Stomach (tissue), 9 donors: ENCODE results near the gene DZIP1L. TPM values are rescaled to one million over a fixed set of nuclear protein-coding genes. Genes with fewer than 3 reads are reported as not detected.
A peak's percentile ranks its signal among the peaks of the same experiment; 100 is the strongest.

Experiments
- DNase-seq, 2 donors: peaks; one replicate each; pipeline versions ENCODE4 v3.0.0 to v3.0.0-alpha.2; 2013 to 2019
- H3K27ac ChIP-seq, 5 donors: fragments of 200-600 bp in 4 of 5; sonication (generic) in 4 of 5; one replicate each; pipeline ENCODE4 v1.5.1; 2013 to 2019; ENCODE audit warnings: mild to moderate bottlenecking in 1 of 5, moderate library complexity in 1 of 5
- H3K27me3 ChIP-seq, 3 donors: fragments of 200-600 bp; sonication (generic); one replicate each; pipeline ENCODE4 v1.5.1; 2017 to 2019; ENCODE audit warnings: mixed run types in 1 of 3
- H3K36me3 ChIP-seq, 4 donors: fragments of 200-600 bp; sonication (generic); 1 replicate in 3 of 4; 2 replicates in 1 of 4; pipeline ENCODE4 v1.5.1; 2016 to 2019
- H3K4me1 ChIP-seq, 4 donors: fragments of 200-600 bp; sonication (generic); one replicate each; pipeline ENCODE4 v1.5.1; 2016 to 2019
- H3K4me3 ChIP-seq, 4 donors: fragments of 200-600 bp; sonication (generic) in 3 of 4; one replicate each; pipeline ENCODE4 v1.5.1; 2016 to 2019; ENCODE audit warnings: mild to moderate bottlenecking in 1 of 4
- H3K9me3 ChIP-seq, 4 donors: fragments of 200-600 bp; sonication (generic); one replicate each; pipeline ENCODE4 v1.5.1; 2016 to 2019
- CTCF ChIP-seq, 7 experiments: fragments of 450-650 bp in 4 of 7; fragments of 200-600 bp in 3 of 7; sonication (generic) in 3 of 7; IDR thresholded peaks; one replicate each; pipeline ENCODE4 v1.5.1; 2016 to 2019; ENCODE audit warnings: antibody characterized with exemption in 7 of 7, control low read depth in 2 of 7, mild to moderate bottlenecking in 1 of 7
- EP300 ChIP-seq: sonication (generic); formaldehyde crosslinking; IDR thresholded peaks from one replicate; pipeline ENCODE4 v1.6.1; 2017; ENCODE audit warnings: antibody characterized with exemption
- POLR2A ChIP-seq, 4 donors: fragments of 450-650 bp; IDR thresholded peaks; one replicate each; pipeline ENCODE4 v1.6.1; 2016; ENCODE audit warnings: antibody characterized with exemption in 4 of 4, control low read depth in 2 of 4, mild to moderate bottlenecking in 1 of 4, moderate library complexity in 1 of 4
- POLR2AphosphoS5 ChIP-seq, 3 donors: sonication (generic); formaldehyde crosslinking; IDR thresholded peaks; one replicate each; pipeline ENCODE4 v1.6.1; 2016; ENCODE audit warnings: antibody characterized with exemption in 3 of 3
- WGBS, 5 donors: extraction: QIAGEN DNeasy Blood & Tissue Kit in 3 of 5; methylation state at CpG; one replicate each; pipeline versions ENCODE4 v1.1.5 to v1.1.7; 2013 to 2018; 5-methylcytosine and 5-hydroxymethylcytosine counted together
- intact Hi-C: fragments of 100-400 bp; cut with DNase I; formaldehyde crosslinking; loops from one replicate; pipeline ENCODE4 v1.15.1; 2023; ENCODE audit warnings: low total_unique reads
- polyA plus RNA-seq, 3 donors: library from polyadenylated mRNA; stranded (reverse); fragments of 200-250 nt; gene quantifications; one replicate each; pipeline ENCODE4 v1.2.3, GENCODE V29; 2013
- total RNA-seq, 5 donors: library from RNA; depleted of rRNA; stranded (reverse); fragments of >200 nt; gene quantifications; one replicate each; pipeline versions ENCODE4 v1.1.0 to v1.2.3, GENCODE V29; 2014 to 2016
- donor health status: healthy with polysubstance abuse.
- donor health status: Bipolar disorder and iron deficiency.
- donor health status: healthy.

Gene DZIP1L
- total and polyA plus RNA-seq, 8 donors = 0.29 to 41.9 (median 5.9) TPM

GRCh38 chr3:138082992-138083386 lies 32.4 kb downstream of the DZIP1L start:
- H3K4me3 ChIP-seq = no peak overlapping the region
- intact Hi-C loops = no loop called here
- no peak for TF ChIP-seq POLR2A (IDR thresholded peaks at IDR 0.05)
- TF ChIP-seq POLR2AphosphoS5 (IDR thresholded peaks at IDR 0.05) = no peak
- TF ChIP-seq CTCF (IDR thresholded peaks at IDR 0.05) = no peak
- TF ChIP-seq EP300 = no peak
- no peak for DNase-seq
- H3K9me3 ChIP-seq = no peaks in the 10 kb centered on the region
- peaks cover 0 to 29% (median 16%) of the 10 kb centered on the region in 4 donors for H3K4me1 ChIP-seq
- H3K27me3 ChIP-seq = no peaks in the 10 kb centered on the region
- peak overlapping the region in 3 of 5 donors; percentile 24 to 68 (median 57) for H3K27ac ChIP-seq
- peaks cover 0 to 83% (median 66%) of the 10 kb centered on the region in 4 donors for H3K36me3 ChIP-seq

- WGBS, 5 donors = 14 to 39% (median 23%) methylated on average over 8 of the region's 8 CpGs
- Histone ChIP-seq H3K36me3 (peaks cover 0 to 83% (median 66%) of the 10 kb centered on the region in 4 donors), H3K9me3 (no peaks in the 10 kb centered on the region), H3K4me3 (peak overlapping the region in 1 of 4 donors; percentile 24), H3K27ac (peak overlapping the region in 3 of 5 donors; percentile 24 to 68 (median 57)), H3K4me1 (peaks cover 0 to 29% (median 16%) of the 10 kb centered on the region in 4 donors), H3K27me3 (no peaks in the 10 kb centered on the region)
- DNase-seq = peak; percentile 26 to 47
- intact Hi-C loops = no loop called here
- TF ChIP-seq EP300 = no peak
- TF ChIP-seq POLR2AphosphoS5 (IDR thresholded peaks at IDR 0.05) = peak in 1 of 3 donors; percentile 5
These were observed 33.1 kb downstream of the DZIP1L start for GRCh38 chr3:138082085-138082991.

- H3K9me3 ChIP-seq = no peaks in the 10 kb centered on the region
- 65 to 76% (median 67%) methylated on average over 5 of the region's 5 CpGs for WGBS, 5 donors
- DNase-seq = no peak
- intact Hi-C loops = no loop called here
- H3K4me1 ChIP-seq = peaks cover 0 to 29% (median 16%) of the 10 kb centered on the region in 4 donors
- peak overlapping the region in 1 of 4 donors; percentile 24 for H3K4me3 ChIP-seq
- H3K36me3 ChIP-seq = peaks cover 0 to 83% (median 65%) of the 10 kb centered on the region in 4 donors
- H3K27ac ChIP-seq = peak overlapping the region in 3 of 5 donors; percentile 10 to 68 (median 24)
- H3K27me3 ChIP-seq = no peaks in the 10 kb centered on the region
- TF ChIP-seq EP300 (no peak), POLR2AphosphoS5 (IDR thresholded peaks at IDR 0.05) (no peak), POLR2A (IDR thresholded peaks at IDR 0.05) (no peak), CTCF (IDR thresholded peaks at IDR 0.05) (no peak)
These were observed 33.9 kb downstream of the DZIP1L start for GRCh38 chr3:138081371-138082084.

GRCh38 chr3:138079901-138080300 lies 35.5 kb downstream of the DZIP1L start:
- WGBS, 5 donors = 86 to 91% (median 87%) methylated on average over 5 of the region's 5 CpGs
- intact Hi-C loops = no loop called here

More at GRCh38 chr3:138079901-138080300, 35.5 kb downstream of the DZIP1L start:
- Histone ChIP-seq H3K9me3 (no peaks in the 10 kb centered on the region), H3K4me3 (no peak overlapping the region), H3K36me3 (peaks cover 0 to 90% (median 71%) of the 10 kb centered on the region in 4 donors), H3K4me1 (peaks cover 0 to 29% (median 16%) of the 10 kb centered on the region in 4 donors), H3K27me3 (no peaks in the 10 kb centered on the region), H3K27ac (no peak overlapping the region)
- no peak for DNase-seq
- TF ChIP-seq EP300 (no peak), POLR2AphosphoS5 (IDR thresholded peaks at IDR 0.05) (no peak), POLR2A (IDR thresholded peaks at IDR 0.05) (no peak), CTCF (IDR thresholded peaks at IDR 0.05) (no peak)
